ENCODE measurements around the gene FOXN1. TPM values are rescaled to one million over a fixed set of nuclear protein-coding genes. Genes with fewer than 3 reads are reported as not detected.

Gene FOXN1
- total and polyA plus RNA-seq, 2 of the 4 experiments (the other 2 are of a cell fraction): not detected

DNA sequence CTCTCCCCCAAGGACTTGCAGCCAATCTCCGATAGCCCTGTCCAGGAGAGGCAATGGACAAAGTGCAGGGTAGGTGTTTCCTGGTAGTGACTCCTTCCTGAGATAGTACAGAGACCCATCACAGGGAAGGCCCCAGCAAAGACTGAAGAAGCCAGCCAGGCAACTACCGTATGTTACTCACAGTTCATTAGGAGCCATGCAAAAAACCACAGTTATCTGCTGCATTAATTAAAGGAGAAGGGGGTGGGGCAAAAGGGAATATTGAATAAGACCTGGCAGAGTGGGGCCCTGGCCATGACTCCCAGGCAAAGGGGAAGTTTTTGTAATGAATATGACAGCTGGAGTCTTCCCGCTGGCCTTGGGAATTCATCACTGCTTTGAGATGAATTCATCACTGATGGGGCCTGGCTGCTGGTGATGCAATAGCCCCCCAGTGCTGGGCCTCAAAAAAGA is 35.2 kb upstream of the FOXN1 start:
- Histone ChIP-seq H3K9ac (ENCODE audit: low read depth, low read length) (no peak overlapping the region), H4K91ac (ENCODE audit: insufficient read depth, low read depth, low read length) (no peak overlapping the region), H2AK9ac (replicated peaks; ENCODE audit: low read depth, low read length, poor library complexity) (no peak overlapping the region), H2BK5ac (ENCODE audit: low read depth, low read length, poor library complexity, severe bottlenecking) (no peak overlapping the region), H2BK15ac (ENCODE audit: low read depth, low read length) (no peak overlapping the region), H3K9me3 (ENCODE audit: control insufficient read depth, insufficient read depth, low read length) (no peaks in the 10 kb centered on the region), H2BK120ac (ENCODE audit: low read depth, low read length) (no peak overlapping the region), H4K20me1 (ENCODE audit: insufficient read depth, low read length) (no peaks in the 10 kb centered on the region), H3K4me2 (ENCODE audit: low read depth, low read length) (no peak overlapping the region), H3K9me1 (ENCODE audit: insufficient read depth, low read length) (no peaks in the 10 kb centered on the region), H3K23ac (ENCODE audit: low read depth, low read length) (no peak overlapping the region), H3K56ac (ENCODE audit: extremely low read depth, insufficient read depth, low read length) (no peak overlapping the region), H3K27ac (ENCODE audit: insufficient read depth, low read length) (no peak overlapping the region), H3K4me1 (ENCODE audit: control insufficient read depth, insufficient read depth, low read length) (peaks cover 3% of the 10 kb centered on the region; the same call in 1 of the 2 replicates), H4K8ac (ENCODE audit: low read depth in 2 of 2, low read length in 2 of 2) (no peak overlapping the region), H3K27me3 (ENCODE audit: control insufficient read depth, insufficient read depth, low read length) (peaks cover 64% of the 10 kb centered on the region), H2AK5ac (ENCODE audit: low read depth, low read length) (no peak overlapping the region), H2BK20ac (ENCODE audit: low read depth, low read length) (no peak overlapping the region), H3K4me3 (ENCODE audit: insufficient read depth, low read depth, low read length) (no peak overlapping the region), H3K18ac (ENCODE audit: low read depth, low read length) (no peak overlapping the region), H3K4ac (ENCODE audit: low read depth, low read length) (no peak overlapping the region), H2AFZ (replicated peaks; ENCODE audit: low read length, poor library complexity) (no peak overlapping the region), H3K79me1 (ENCODE audit: low read depth in 1 of 2, low read length in 2 of 2) (no peaks in the 10 kb centered on the region), H3K14ac (replicated peaks; ENCODE audit: low read depth, low read length) (no peak overlapping the region), H4K5ac (ENCODE audit: low read depth, low read length) (no peak overlapping the region), H3K36me3 (ENCODE audit: control insufficient read depth, insufficient read depth, low read length) (no peaks in the 10 kb centered on the region)
- ChIA-PET CTCF (no interaction called here), POLR2A (ENCODE audit: unreplicated experiment) (interaction anchor here (0.6 kb wide), 1 partner anchor 9 kb away, joined by 3 read pairs; no protein-coding TSS in a partner anchor)
- dilution Hi-C loops (cut with HindIII; ENCODE audit: low sequenced_read_pairs, unreplicated experiment) (no loop called here), intact Hi-C loops (cut with micrococcal nuclease) (no loop called here), in situ Hi-C loops (cut with MboI; ENCODE audit: low sequenced_read_pairs) (no loop called here)
- no peak for TF ChIP-seq SMC3 (IDR thresholded peaks at IDR 0.05; ENCODE audit: low read depth, low read length)
- TF ChIP-seq CEBPB (IDR thresholded peaks at IDR 0.05; ENCODE audit: low read depth, low read length): peak; percentile 29; the same call in 1 of the 2 replicates
- no CpG with 5 or more reads among the region's 3 CpGs for WGBS, 2 experiments (ENCODE audit: extremely low coverage in 2 of 2, insufficient read length in 1 of 2)
- DNase-seq (no peak), ATAC-seq (ENCODE audit: low read depth) (no peak)
- BruUV-seq (replicated peaks): no TSS peak
